ENCODE data around the gene MKX. TPM values are rescaled to one million over a fixed set of nuclear protein-coding genes. Genes with fewer than 3 reads are reported as not detected.

The MKX gene
- total RNA-seq, 4 donors from 2014 or later, result 19.2 to 35.5 (median 23.7) TPM

DNA sequence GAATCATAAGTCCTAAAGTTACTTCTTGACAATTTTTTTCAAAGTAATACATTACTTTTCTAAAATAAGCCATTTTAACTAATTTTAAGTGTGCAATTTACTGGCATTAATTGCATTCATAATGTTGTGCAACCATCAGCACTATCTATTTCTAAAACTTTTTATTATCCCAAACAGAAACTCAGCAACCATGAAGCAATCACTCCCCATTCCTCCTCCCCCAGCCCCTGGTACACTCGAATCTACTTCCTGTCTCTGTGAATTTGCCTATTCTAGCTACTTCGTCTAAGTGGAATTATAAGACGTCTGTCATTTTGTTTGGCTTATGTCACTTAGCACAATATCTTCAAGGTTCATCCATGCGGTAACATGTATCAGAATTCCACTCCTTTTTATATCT lies 84.9 kb downstream of the MKX start:
- H3K36me3 ChIP-seq, result no peaks in the 10 kb centered on the region
- no peak overlapping the region for H3K27ac ChIP-seq (replicated peaks in 1 of 4)
- 48% methylated on average over 4 of the region's 4 CpGs for WGBS
- H3K4me1 ChIP-seq, result no peaks in the 10 kb centered on the region
- no peak for TF ChIP-seq POLR2AphosphoS5 (IDR thresholded peaks at IDR 0.05)
- no peak overlapping the region for H3K4me3 ChIP-seq
- intact Hi-C loops (cut with DNase I), result no loop called here
- DNase-seq (ENCODE audit: extremely low spot score), result no peak
- H3K9me3 ChIP-seq, result no peaks in the 10 kb centered on the region
- no peaks in the 10 kb centered on the region for H3K27me3 ChIP-seq

DNA sequence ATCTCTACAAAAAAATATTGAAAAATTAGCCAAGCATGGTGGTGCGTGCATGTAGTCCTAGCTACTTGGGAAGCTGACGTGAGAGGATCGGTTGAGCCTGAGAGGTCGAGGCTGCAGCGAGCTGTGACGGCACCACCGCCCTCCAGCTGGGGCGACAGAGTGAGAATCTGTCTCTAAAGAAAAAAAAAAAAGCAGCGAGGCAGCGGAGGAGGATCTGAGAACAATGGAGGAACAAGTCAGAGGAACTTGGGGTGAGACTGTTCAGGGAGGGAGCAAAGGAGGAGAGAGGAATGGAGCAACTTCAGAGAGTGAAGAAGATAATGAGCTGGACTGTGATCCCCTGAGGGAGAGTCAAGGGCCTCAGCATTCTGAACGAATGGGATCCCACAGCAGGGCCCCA lies 85.4 kb downstream of the MKX start:
- no peak for DNase-seq (ENCODE audit: extremely low spot score)
- intact Hi-C loops (cut with DNase I), result no loop called here
- no peaks in the 10 kb centered on the region for H3K36me3 ChIP-seq
- no peak overlapping the region for H3K4me3 ChIP-seq
- 74% methylated on average over 11 of the region's 11 CpGs for WGBS
- no peaks in the 10 kb centered on the region for H3K9me3 ChIP-seq
- H3K27ac ChIP-seq (replicated peaks in 1 of 4), result no peak overlapping the region
- H3K27me3 ChIP-seq, result no peaks in the 10 kb centered on the region
- TF ChIP-seq, protein P1, sequence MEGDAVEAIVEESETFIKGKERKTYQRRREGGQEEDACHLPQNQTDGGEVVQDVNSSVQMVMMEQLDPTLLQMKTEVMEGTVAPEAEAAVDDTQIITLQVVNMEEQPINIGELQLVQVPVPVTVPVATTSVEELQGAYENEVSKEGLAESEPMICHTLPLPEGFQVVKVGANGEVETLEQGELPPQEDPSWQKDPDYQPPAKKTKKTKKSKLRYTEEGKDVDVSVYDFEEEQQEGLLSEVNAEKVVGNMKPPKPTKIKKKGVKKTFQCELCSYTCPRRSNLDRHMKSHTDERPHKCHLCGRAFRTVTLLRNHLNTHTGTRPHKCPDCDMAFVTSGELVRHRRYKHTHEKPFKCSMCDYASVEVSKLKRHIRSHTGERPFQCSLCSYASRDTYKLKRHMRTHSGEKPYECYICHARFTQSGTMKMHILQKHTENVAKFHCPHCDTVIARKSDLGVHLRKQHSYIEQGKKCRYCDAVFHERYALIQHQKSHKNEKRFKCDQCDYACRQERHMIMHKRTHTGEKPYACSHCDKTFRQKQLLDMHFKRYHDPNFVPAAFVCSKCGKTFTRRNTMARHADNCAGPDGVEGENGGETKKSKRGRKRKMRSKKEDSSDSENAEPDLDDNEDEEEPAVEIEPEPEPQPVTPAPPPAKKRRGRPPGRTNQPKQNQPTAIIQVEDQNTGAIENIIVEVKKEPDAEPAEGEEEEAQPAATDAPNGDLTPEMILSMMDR (IDR thresholded peaks at IDR 0.05), result no peak
- TF ChIP-seq EP300 (IDR thresholded peaks at IDR 0.05) (no peak), POLR2AphosphoS5 (IDR thresholded peaks at IDR 0.05) (no peak), POLR2A (IDR thresholded peaks at IDR 0.05; ENCODE audit: low read depth) (no peak)
- no peaks in the 10 kb centered on the region for H3K4me1 ChIP-seq

DNA sequence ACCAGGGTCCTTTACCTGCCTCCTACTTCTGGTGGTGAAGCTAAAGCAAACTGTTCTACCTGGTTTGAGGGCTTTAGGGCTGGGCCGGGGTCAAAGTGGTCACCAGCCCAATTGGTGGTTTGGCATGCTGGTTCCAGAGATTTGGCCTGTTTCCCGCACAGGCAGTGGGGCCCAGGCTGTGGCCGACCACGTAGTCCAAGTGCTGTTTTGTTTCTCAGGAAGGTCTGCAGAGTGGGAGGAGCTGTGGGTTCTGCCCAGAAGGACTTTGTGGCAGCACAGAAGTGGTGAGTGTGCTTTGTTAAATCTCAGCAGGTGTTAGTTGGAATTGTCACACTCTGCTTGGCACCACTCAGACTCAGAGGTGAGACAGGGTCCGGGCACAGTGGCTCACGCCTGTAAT lies 85.8 kb downstream of the MKX start:
- intact Hi-C loops (cut with DNase I), result no loop called here
- Histone ChIP-seq H3K4me1 (no peaks in the 10 kb centered on the region), H3K27me3 (no peaks in the 10 kb centered on the region), H3K27ac (replicated peaks in 1 of 4) (no peak overlapping the region), H3K36me3 (no peaks in the 10 kb centered on the region), H3K9me3 (no peaks in the 10 kb centered on the region), H3K4me3 (no peak overlapping the region)
- DNase-seq (ENCODE audit: extremely low spot score), result no peak
- TF ChIP-seq POLR2A (IDR thresholded peaks at IDR 0.05; ENCODE audit: low read depth) (no peak), EP300 (IDR thresholded peaks at IDR 0.05) (no peak), POLR2AphosphoS5 (IDR thresholded peaks at IDR 0.05) (no peak)
- TF ChIP-seq, protein P1 (IDR thresholded peaks at IDR 0.05), result no peak
- 80% methylated on average over 4 of the region's 6 CpGs for WGBS

DNA sequence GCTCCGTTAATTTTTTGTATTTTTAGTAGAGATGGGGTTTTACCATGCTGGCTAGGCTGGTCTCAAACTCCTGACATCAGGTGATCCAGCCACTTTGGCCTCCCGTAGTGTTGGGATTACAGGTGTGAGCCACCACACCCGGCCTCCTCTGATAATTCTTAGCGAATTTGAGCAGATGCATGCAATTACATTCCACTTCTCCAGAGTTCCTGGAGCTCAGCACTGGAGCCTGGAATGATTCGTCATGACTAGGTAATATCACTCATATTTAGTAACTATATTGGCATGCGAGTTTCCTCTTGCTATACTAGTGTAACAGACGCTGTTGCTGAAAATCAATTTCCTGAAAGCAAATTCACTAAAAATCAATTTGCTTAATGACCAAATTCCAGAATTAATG lies 86.8 kb downstream of the MKX start:
- TF ChIP-seq POLR2AphosphoS5 (IDR thresholded peaks at IDR 0.05) (no peak), POLR2A (IDR thresholded peaks at IDR 0.05; ENCODE audit: low read depth) (no peak), EP300 (IDR thresholded peaks at IDR 0.05) (no peak)
- TF ChIP-seq, protein P1 (IDR thresholded peaks at IDR 0.05), result no peak
- Histone ChIP-seq H3K9me3 (no peaks in the 10 kb centered on the region), H3K27ac (replicated peaks in 1 of 4) (no peak overlapping the region), H3K4me3 (no peak overlapping the region), H3K27me3 (no peaks in the 10 kb centered on the region), H3K36me3 (no peaks in the 10 kb centered on the region), H3K4me1 (no peaks in the 10 kb centered on the region)
- intact Hi-C loops (cut with DNase I), result no loop called here
- no peak for DNase-seq (ENCODE audit: extremely low spot score)
- 91% methylated on average over 7 of the region's 7 CpGs for WGBS

DNA sequence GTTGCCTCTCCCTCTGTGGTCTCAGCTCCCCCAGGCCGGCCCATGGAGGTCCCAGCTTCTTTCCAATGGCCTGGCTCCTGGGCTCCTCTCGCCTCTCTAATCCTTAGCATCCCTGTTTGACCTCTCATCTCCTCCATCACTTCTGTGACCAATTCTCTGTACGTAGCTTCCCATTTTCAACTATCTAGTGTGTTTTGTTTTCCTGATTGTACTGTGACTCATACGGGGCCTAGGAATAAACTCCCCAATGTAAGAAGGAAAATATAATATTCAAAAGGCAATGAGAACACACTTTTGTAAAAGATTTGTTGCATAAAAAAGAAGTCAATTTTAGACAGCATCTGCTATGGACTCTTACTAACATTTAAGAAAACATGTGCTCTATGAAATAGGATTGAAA lies 90.3 kb downstream of the MKX start:
- H3K4me3 ChIP-seq, result no peak overlapping the region
- intact Hi-C loops (cut with DNase I), result no loop called here
- WGBS, result 77% methylated on average over 4 of the region's 4 CpGs
- no peak overlapping the region for H3K27ac ChIP-seq (replicated peaks in 1 of 4)
- no peaks in the 10 kb centered on the region for H3K36me3 ChIP-seq
- H3K4me1 ChIP-seq, result no peaks in the 10 kb centered on the region
- no peak for TF ChIP-seq POLR2A (IDR thresholded peaks at IDR 0.05; ENCODE audit: low read depth)
- no peak for TF ChIP-seq POLR2AphosphoS5 (IDR thresholded peaks at IDR 0.05)
- TF ChIP-seq, protein P1 (IDR thresholded peaks at IDR 0.05), result no peak
- TF ChIP-seq EP300 (IDR thresholded peaks at IDR 0.05), result no peak
- no peaks in the 10 kb centered on the region for H3K27me3 ChIP-seq
- DNase-seq (ENCODE audit: extremely low spot score), result no peak
- no peaks in the 10 kb centered on the region for H3K9me3 ChIP-seq

Data from esophagus muscularis mucosa (tissue), 4 donors.